HCT116 (cell line): ENCODE measurements around the gene TNF. TPM values are rescaled to one million over a fixed set of nuclear protein-coding genes. Genes with fewer than 3 reads are reported as not detected.
"Not testable (repeated sequence)": the region's sequence is repeated elsewhere in the genome, so short reads cannot be mapped to it uniquely, and the experiment has no call there.

Source experiments
- ATAC-seq: fragments of 200-7000 bp; cut with Tn5 transposase; 2 replicates; pipeline ENCODE4 v1.9.1; 2020; ENCODE audit warnings: mild to moderate bottlenecking, moderate library complexity
- BruUV-seq: library from RNA; stranded (reverse); fragments of 400-500 nt; replicated peaks from 2 replicates; lab custom pipeline; 2021; lab: Mats Ljungman, UMichigan
- CTCF ChIA-PET: fragments of 300-600 bp; sonication (Branson Sonifier 250); formaldehyde crosslinking; loops from one replicate; lab custom pipeline; 2021; ENCODE audit warnings: antibody characterized with exemption; lab: Charles Lee
- POLR2A ChIA-PET: fragments of 300-600, 350-600 bp; sonication (Branson Sonifier 250); formaldehyde crosslinking; loops from one replicate; lab custom pipeline; 2021; ENCODE audit warnings: antibody characterized with exemption; lab: Charles Lee
- RAD21 ChIA-PET, 2 experiments: fragments of 300-600 bp; sonication (Branson Sonifier 250); formaldehyde crosslinking; loops; one replicate each; lab custom pipeline; 2023; ENCODE audit warnings: low total read pairs in 2 of 2; ENCODE audit not compliant: uncharacterized antibody in 2 of 2, unreplicated experiment in 2 of 2, low non-redundant PET in 1 of 2; lab: Charles Lee
- DNase-seq: peaks from one replicate; pipeline ENCODE4 v3.0.0-alpha.2; 2010; ENCODE audit warnings: low read depth, low spot score
- H2AFZ ChIP-seq: fragments of 200-600 bp; shearing (Covaris generic), sonication (generic); 2 replicates; pipeline ENCODE4 v1.6.1; 2017; ENCODE audit warnings: low read depth, mixed run types, mixed read lengths, antibody characterized with exemption, low read length; ENCODE audit not compliant: poor library complexity, severe bottlenecking
- H3K27ac ChIP-seq: 2 replicates; pipeline ENCODE4 v1.5.1; 2012; ENCODE audit warnings: low read depth, low read length
- H3K27me3 ChIP-seq: fragments of 200-600 bp; sonication (generic); 2 replicates; pipeline ENCODE4 v1.6.1; 2016; ENCODE audit warnings: mixed run types, low read length, mixed read lengths; ENCODE audit not compliant: insufficient read depth
- H3K36me3 ChIP-seq, 2 experiments: fragments of 200-500 bp in 1 of 2; fragments of 200-600 bp in 1 of 2; sonication (Bioruptor generic) in 1 of 2; sonication (generic) in 1 of 2; 2 replicates each; pipeline versions ENCODE4 v1.5.1 to v1.6.1; 2014 to 2016; ENCODE audit warnings: low read length in 2 of 2, inconsistent platforms in 1 of 2, mixed read lengths in 1 of 2, mixed run types in 1 of 2; ENCODE audit not compliant: insufficient read depth in 2 of 2, control insufficient read depth in 1 of 2
- H3K4me1 ChIP-seq, 2 experiments: fragments of 200-600 bp in 1 of 2; sonication (generic) in 1 of 2; 2 replicates each; pipeline versions ENCODE4 v1.5.1 to v1.6.1; 2012 to 2017; ENCODE audit warnings: low read length in 2 of 2, inconsistent platforms in 1 of 2, mild to moderate bottlenecking in 1 of 2, mixed read lengths in 1 of 2, mixed run types in 1 of 2, moderate library complexity in 1 of 2; ENCODE audit not compliant: insufficient read depth in 2 of 2, control insufficient read depth in 1 of 2
- H3K4me2 ChIP-seq: fragments of 200-600 bp; sonication (generic); 2 replicates; pipeline ENCODE4 v1.6.1; 2017; ENCODE audit warnings: mixed run types, low read length, mixed read lengths
- H3K4me3 ChIP-seq, 2 experiments: fragments of 200-600 bp in 1 of 2; sonication (generic) in 1 of 2; replicated peaks in 1 of 2; 2 replicates each; pipeline ENCODE4 v1.5.1; 2011 to 2016; ENCODE audit warnings: low read length in 2 of 2, control low read depth in 1 of 2, low read depth in 1 of 2, mild to moderate bottlenecking in 1 of 2, mixed read lengths in 1 of 2, mixed run types in 1 of 2
- H3K79me2 ChIP-seq: fragments of 200-600 bp; sonication (generic); 2 replicates; pipeline ENCODE4 v1.6.1; 2017; ENCODE audit warnings: mild to moderate bottlenecking, mixed run types, low read length, moderate library complexity, mixed read lengths; ENCODE audit not compliant: insufficient read depth
- H3K9ac ChIP-seq: fragments of 200-600 bp; sonication (generic); 2 replicates; pipeline ENCODE4 v1.6.1; 2016; ENCODE audit warnings: low read length, mixed read lengths
- H3K9me2 ChIP-seq: fragments of 200-600 bp; sonication (generic), shearing (Covaris generic); 2 replicates; pipeline ENCODE4 v1.6.1; 2017; ENCODE audit warnings: mixed run types, mild to moderate bottlenecking, moderate library complexity; ENCODE audit not compliant: insufficient read depth
- H3K9me3 ChIP-seq, 2 experiments: fragments of 200-500 bp in 1 of 2; fragments of 200-600 bp in 1 of 2; sonication (Bioruptor generic) in 1 of 2; sonication (generic) in 1 of 2; 2 replicates each; pipeline ENCODE4 v1.6.1; 2014 to 2017; ENCODE audit warnings: low read length in 2 of 2, mixed read lengths in 2 of 2, inconsistent platforms in 1 of 2, low read depth in 1 of 2, mild to moderate bottlenecking in 1 of 2, mixed run types in 1 of 2, moderate library complexity in 1 of 2; ENCODE audit not compliant: control insufficient read depth in 1 of 2, insufficient read depth in 1 of 2
- H4K20me1 ChIP-seq: fragments of 200-600 bp; sonication (generic), shearing (Covaris generic); 2 replicates; pipeline ENCODE4 v1.6.1; 2017; ENCODE audit warnings: mixed run types, mild to moderate bottlenecking, moderate library complexity; ENCODE audit not compliant: insufficient read depth
- EGR1 ChIP-seq: IDR thresholded peaks from 2 replicates; pipeline ENCODE4 v1.6.1; 2012; ENCODE audit warnings: low read depth
- ELF1 ChIP-seq: IDR thresholded peaks from 2 replicates; pipeline ENCODE4 v1.6.1; 2012; ENCODE audit warnings: low read depth, borderline replicate concordance
- EZH2 ChIP-seq: fragments of 200-600 bp; sonication (generic); IDR thresholded peaks from 2 replicates; pipeline ENCODE4 v1.6.1; 2017; ENCODE audit warnings: antibody characterized with exemption, mixed run types
- JUND ChIP-seq: IDR thresholded peaks from 2 replicates; pipeline ENCODE4 v1.6.1; 2012
- POLR2A ChIP-seq: IDR thresholded peaks from 2 replicates; pipeline ENCODE4 v1.7.0; 2011; ENCODE audit warnings: borderline replicate concordance; ENCODE audit not compliant: insufficient read depth, insufficient read length; ENCODE audit errors: extremely low read depth
- POLR2AphosphoS5 ChIP-seq: IDR thresholded peaks from 2 replicates; pipeline ENCODE4 v1.6.1; 2011; ENCODE audit warnings: mild to moderate bottlenecking, low read depth, low read length, moderate library complexity
- RAD21 ChIP-seq: IDR thresholded peaks from 2 replicates; pipeline ENCODE4 v1.6.1; 2012; ENCODE audit warnings: low read depth, mild to moderate bottlenecking
- SIN3A ChIP-seq: IDR thresholded peaks from 2 replicates; pipeline ENCODE4 v1.6.1; 2012; ENCODE audit warnings: low read depth
- SP1 ChIP-seq: IDR thresholded peaks from 2 replicates; pipeline ENCODE4 v1.6.1; 2012; ENCODE audit warnings: low read depth
- SRF ChIP-seq: IDR thresholded peaks from 2 replicates; pipeline ENCODE4 v1.6.1; 2012; ENCODE audit warnings: low read depth
- TCF7L2 ChIP-seq: IDR thresholded peaks from 2 replicates; pipeline ENCODE4 v1.7.0; 2011; ENCODE audit warnings: borderline replicate concordance, inconsistent platforms; ENCODE audit not compliant: insufficient read depth, insufficient read length; ENCODE audit errors: extremely low read depth
- ZBTB33 ChIP-seq: IDR thresholded peaks from 2 replicates; pipeline ENCODE4 v1.6.1; 2011; ENCODE audit warnings: mild to moderate bottlenecking, low read length, moderate library complexity; ENCODE audit not compliant: insufficient replicate concordance; ENCODE audit errors: extremely low read depth
- ZNF274 ChIP-seq: fragments of 200-500 bp; sonication (Bioruptor generic); IDR thresholded peaks from 2 replicates; pipeline ENCODE4 v1.6.1; 2014; ENCODE audit warnings: mild to moderate bottlenecking, low read depth, low read length, inconsistent platforms
- intact Hi-C: fragments of 100-400 bp; cut with micrococcal nuclease; formaldehyde crosslinking; loops from 2 replicates; pipeline ENCODE4 v1.10.0; 2022
- total RNA-seq: library from RNA; stranded (reverse); gene quantifications from one replicate; pipeline ENCODE4 v1.2.1, GENCODE V29; 2021; ENCODE audit not compliant: unreplicated experiment
- TF ChIP-seq, protein P1 (sequence below): IDR thresholded peaks from 2 replicates; pipeline ENCODE4 v1.6.1; 2012
- TF ChIP-seq, protein P2 (sequence below): IDR thresholded peaks from 2 replicates; pipeline ENCODE4 v1.6.1; 2012
- TF ChIP-seq, protein P3 (sequence below): IDR thresholded peaks from 2 replicates; pipeline ENCODE4 v1.6.1; 2012; ENCODE audit warnings: low read depth

The TNF gene
- total RNA-seq, 1 experiment from 2014 or later, result 0.59 TPM

DNA sequence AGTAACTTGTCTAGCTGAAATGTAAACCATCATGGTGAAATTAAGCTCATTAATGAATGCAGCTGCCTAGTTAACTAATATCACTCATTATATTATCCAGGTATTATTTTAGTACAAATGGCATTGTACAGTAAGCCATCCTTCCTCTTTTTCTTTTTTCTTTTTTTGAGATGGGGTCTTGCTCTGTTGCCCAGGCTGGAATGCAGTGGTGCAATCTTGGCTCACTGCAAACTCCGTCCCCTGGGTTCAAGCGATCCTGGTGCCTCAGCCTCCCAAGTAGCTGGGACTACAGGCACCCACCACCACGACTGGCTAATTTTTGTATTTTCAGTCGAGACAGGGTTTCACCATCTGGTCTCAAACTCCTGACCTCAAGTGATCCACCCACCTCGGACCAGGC lies 15.3 kb downstream of the TNF start:
- H3K9me3 ChIP-seq, DNase-seq, RAD21 ChIA-PET, H3K27me3 ChIP-seq, intact Hi-C loops, H3K9me2 ChIP-seq, H3K4me3 ChIP-seq, H4K20me1 ChIP-seq, H3K4me2 ChIP-seq, ATAC-seq, H3K27ac ChIP-seq, H3K36me3 ChIP-seq, H2AFZ ChIP-seq, BruUV-seq, POLR2A ChIA-PET, H3K9ac ChIP-seq, H3K4me1 ChIP-seq, H3K79me2 ChIP-seq: not testable (repeated sequence)
- CTCF ChIA-PET, result interaction anchor here (1.0 kb wide), 2 partner anchors 8 to 10 kb away, joined by 3 read pairs; no protein-coding TSS in a partner anchor

GRCh38 chr6:31592396-31592771 lies 17.0 kb downstream of the TNF start:
- ATAC-seq, result no peak
- Histone ChIP-seq H3K4me2 (no peak overlapping the region), H3K36me3 (no peaks in the 10 kb centered on the region), H3K9ac (no peak overlapping the region), H4K20me1 (no peaks in the 10 kb centered on the region), H3K9me2 (no peaks in the 10 kb centered on the region), H3K27ac (no peak overlapping the region), H3K9me3 (no peaks in the 10 kb centered on the region), H3K79me2 (no peaks in the 10 kb centered on the region), H3K4me3 (no peak overlapping the region), H2AFZ (no peak overlapping the region), H3K27me3 (no peaks in the 10 kb centered on the region), H3K4me1 (no peaks in the 10 kb centered on the region)
- ChIA-PET CTCF (interaction anchor here (0.9 kb wide), 1 partner anchor 12 kb away, joined by 3 read pairs; no protein-coding TSS in a partner anchor), POLR2A (interaction anchor here (0.7 kb wide), 1 partner anchor 1371 kb away, joined by 3 read pairs; no protein-coding TSS in a partner anchor), RAD21 (no interaction called here)
- no peak for DNase-seq
- no TSS peak for BruUV-seq
- TF ChIP-seq, protein P1, sequence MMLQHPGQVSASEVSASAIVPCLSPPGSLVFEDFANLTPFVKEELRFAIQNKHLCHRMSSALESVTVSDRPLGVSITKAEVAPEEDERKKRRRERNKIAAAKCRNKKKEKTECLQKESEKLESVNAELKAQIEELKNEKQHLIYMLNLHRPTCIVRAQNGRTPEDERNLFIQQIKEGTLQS, result no peak
- TF ChIP-seq, protein P2, sequence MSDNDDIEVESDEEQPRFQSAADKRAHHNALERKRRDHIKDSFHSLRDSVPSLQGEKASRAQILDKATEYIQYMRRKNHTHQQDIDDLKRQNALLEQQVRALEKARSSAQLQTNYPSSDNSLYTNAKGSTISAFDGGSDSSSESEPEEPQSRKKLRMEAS, result no peak
- TF ChIP-seq RAD21 (no peak), ELF1 (no peak), TCF7L2 (no peak), POLR2AphosphoS5 (no peak), SP1 (no peak), POLR2A (no peak), SIN3A (no peak), ZNF274 (no peak), EGR1 (no peak), SRF (no peak), JUND (no peak), ZBTB33 (no peak), EZH2 (no peak)
- TF ChIP-seq, protein P3, sequence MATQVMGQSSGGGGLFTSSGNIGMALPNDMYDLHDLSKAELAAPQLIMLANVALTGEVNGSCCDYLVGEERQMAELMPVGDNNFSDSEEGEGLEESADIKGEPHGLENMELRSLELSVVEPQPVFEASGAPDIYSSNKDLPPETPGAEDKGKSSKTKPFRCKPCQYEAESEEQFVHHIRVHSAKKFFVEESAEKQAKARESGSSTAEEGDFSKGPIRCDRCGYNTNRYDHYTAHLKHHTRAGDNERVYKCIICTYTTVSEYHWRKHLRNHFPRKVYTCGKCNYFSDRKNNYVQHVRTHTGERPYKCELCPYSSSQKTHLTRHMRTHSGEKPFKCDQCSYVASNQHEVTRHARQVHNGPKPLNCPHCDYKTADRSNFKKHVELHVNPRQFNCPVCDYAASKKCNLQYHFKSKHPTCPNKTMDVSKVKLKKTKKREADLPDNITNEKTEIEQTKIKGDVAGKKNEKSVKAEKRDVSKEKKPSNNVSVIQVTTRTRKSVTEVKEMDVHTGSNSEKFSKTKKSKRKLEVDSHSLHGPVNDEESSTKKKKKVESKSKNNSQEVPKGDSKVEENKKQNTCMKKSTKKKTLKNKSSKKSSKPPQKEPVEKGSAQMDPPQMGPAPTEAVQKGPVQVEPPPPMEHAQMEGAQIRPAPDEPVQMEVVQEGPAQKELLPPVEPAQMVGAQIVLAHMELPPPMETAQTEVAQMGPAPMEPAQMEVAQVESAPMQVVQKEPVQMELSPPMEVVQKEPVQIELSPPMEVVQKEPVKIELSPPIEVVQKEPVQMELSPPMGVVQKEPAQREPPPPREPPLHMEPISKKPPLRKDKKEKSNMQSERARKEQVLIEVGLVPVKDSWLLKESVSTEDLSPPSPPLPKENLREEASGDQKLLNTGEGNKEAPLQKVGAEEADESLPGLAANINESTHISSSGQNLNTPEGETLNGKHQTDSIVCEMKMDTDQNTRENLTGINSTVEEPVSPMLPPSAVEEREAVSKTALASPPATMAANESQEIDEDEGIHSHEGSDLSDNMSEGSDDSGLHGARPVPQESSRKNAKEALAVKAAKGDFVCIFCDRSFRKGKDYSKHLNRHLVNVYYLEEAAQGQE, result no peak
- intact Hi-C loops, result no loop called here
